NCI-H2107 treated with DMSO at 0.1 percent for 48 hours (cell line): Measurements from ENCODE around the gene WIPF3.

Experiments used
- DNase-seq: peaks from one replicate; lab custom pipeline; 2025; ENCODE audit not compliant: unreplicated experiment; lab: John Stamatoyannopoulos, UW

The WIPF3 gene

DNA sequence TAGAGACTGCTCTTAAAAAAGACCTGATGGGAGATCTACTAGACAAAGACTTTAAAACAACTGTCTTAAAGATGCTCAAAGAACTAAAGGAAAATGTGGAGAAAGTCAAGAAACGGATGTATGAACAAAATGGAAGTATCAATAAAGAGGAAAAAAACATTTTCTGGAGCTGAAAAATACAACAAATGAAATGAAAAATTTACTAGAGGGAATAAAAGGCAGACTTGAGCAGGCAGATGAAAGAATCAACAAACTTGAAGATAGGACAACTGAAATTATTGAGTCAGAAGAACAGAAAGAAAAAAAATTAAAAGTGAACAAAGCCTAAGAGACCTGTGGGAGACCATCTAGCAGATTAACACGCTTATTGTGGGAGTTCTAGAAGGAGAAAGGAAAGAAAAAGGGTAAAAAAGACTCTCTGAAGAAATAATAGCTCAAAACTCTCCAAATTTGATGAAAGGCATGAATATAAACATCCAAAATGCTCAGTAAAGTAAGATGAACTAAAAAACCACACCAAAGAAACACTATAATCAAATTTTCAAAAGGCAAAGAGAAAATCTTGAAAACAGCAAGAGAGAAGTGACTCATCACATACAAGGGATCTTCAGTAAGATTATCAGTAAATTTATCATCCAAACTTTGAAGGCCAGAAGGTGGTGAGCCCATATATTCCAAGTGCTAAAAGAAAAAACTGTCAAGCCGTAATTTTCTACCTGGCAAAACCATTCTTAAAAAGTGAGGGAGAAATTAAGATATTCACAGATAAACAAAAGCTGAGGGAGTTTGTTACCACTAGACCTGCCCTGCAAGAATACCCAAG, 100.1 kb downstream of the WIPF3 start:
- no peak for DNase-seq

DNA sequence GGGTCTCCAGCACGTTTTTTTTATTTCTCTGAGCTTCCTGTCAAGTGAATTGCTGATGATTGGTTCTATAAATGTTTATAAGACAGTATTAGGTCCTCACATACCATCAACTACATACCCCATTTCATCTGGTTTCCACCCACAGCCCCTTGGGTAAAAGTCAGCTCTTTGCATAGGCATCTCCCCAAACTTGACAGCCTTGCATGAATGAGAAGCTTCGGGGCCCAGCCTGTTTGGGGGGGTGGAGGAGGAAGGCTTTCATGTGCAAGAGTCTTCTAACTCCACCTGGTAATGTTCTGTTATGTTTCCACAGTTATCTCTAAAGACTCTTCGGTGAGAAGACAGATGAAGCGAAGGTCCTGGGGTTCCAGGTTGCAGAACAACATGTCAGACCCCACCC, 107.9 kb downstream of the WIPF3 start:
- DNase-seq, result no peak

- peak; percentile 12 for DNase-seq
Measured at GRCh38 chr7:29915481-29916215, 109.3 kb downstream of the WIPF3 start.

DNA sequence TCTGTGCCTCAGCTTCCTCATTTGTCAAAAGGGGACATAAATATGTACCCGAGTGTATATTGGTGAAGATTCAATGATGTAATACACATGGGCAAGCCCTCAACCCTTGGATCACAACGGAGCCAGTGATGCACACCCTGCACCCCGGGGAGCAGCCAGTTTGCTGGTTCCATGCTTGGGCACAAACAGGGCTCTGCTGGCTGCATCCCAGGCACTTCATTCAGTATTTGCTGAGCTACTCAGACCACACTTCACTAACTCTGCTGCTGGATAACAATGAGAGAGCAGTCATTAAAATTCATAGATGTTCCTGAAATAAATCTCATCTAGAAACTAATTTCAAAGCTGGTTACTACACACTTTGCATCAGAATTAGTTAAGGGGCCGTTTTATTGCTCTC, 111.3 kb downstream of the WIPF3 start:
- peak; percentile 59 for DNase-seq

- no peak for DNase-seq
Measured at GRCh38 chr7:29918850-29919249, 112.5 kb downstream of the WIPF3 start.

- DNase-seq, result no peak
Measured at GRCh38 chr7:29919790-29920189, 113.5 kb downstream of the WIPF3 start.

- no peak for DNase-seq
Measured at GRCh38 chr7:29920491-29920890, 114.2 kb downstream of the WIPF3 start.

DNA sequence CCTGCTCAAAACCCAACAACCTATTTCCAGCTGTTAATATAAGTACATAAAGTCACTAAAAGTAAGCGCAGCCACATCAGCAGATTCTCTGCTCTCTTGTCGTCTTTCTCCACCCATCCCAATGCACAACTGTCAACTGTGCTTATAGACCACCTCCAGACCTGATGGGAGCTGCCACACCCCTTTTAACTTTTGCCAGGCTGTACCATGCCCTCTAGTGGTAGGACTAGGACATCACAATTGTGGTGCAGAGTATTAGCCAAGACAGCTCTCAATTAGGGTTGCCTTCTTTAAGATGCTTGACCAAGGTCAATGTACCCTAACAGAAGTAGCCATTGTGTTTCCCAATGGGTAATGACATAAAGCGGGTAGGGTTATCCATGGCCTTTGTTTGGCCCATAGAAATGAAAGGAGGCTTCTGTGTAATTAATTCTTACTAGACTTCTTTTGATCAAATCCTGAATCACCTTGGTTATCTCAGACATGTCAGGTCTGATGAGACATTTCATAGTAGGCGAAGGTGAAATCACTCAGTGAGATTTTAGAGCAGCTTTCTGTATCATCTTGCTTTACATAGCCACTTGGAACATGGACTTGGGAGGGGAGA, 115.2 kb downstream of the WIPF3 start:
- peak; percentile 44 for DNase-seq

- DNase-seq, result no peak
Measured at GRCh38 chr7:29922921-29923700, 116.8 kb downstream of the WIPF3 start.

DNA sequence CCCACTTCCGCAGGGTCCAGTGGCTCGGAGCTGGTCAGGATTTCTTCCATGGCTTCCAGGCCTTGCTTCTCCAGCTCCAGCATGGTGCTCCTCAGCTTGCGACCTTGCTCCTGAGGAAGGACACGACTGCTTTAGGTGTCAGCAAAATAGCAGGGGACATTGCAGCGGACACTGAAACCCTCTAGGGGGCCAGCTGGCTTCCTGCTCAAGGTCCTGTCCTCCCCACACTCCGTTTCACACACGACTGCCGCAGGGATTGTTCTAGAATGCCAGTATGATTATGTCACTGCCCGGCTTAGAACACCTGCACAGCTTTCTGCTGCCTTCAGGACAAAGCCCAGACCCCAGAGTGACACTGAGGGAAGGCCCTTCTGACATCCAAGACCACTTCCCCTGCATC, 117.7 kb downstream of the WIPF3 start:
- DNase-seq, result no peak

DNA sequence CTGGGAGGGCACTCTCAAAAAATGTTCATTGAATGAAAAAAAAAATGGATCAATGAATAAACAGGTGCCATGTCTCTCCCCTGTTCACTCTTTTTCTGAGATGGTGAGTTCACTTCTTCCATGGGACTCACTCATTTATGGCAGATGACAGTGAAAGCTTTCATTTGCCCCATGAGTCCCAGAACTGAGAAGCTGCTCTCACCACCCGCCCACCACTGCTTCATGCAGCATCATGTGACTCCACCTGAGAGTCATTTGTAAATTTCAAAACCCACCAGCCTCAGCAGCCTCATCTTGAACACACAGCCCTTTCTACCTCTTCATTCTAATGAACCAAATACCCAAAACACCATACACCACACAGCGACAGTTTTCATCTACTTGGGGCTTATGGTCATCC, 118.4 kb downstream of the WIPF3 start:
- DNase-seq, result no peak

DNA sequence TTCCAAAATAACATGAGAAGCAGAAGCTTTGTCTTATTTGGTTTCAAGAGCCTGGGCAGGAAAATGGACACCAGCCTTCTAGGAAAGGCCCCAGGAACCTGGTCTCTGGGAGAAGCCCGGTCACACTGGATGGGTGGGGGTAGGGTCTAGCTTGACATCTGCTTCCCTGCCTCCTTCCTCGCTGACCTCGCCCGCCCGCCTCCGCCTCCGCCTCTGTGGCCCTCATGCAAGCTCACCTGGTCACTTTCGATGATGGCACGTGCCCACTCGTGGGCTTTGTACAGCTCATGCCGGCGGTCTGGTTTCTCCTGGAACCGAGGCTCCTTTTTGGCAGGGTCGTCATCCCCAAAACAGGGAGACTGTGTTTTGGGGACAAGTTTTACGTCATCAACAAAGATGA, 119.9 kb downstream of the WIPF3 start:
- DNase-seq, result no peak

- no peak for DNase-seq
Measured at GRCh38 chr7:29926741-29927140, 120.4 kb downstream of the WIPF3 start.

DNA sequence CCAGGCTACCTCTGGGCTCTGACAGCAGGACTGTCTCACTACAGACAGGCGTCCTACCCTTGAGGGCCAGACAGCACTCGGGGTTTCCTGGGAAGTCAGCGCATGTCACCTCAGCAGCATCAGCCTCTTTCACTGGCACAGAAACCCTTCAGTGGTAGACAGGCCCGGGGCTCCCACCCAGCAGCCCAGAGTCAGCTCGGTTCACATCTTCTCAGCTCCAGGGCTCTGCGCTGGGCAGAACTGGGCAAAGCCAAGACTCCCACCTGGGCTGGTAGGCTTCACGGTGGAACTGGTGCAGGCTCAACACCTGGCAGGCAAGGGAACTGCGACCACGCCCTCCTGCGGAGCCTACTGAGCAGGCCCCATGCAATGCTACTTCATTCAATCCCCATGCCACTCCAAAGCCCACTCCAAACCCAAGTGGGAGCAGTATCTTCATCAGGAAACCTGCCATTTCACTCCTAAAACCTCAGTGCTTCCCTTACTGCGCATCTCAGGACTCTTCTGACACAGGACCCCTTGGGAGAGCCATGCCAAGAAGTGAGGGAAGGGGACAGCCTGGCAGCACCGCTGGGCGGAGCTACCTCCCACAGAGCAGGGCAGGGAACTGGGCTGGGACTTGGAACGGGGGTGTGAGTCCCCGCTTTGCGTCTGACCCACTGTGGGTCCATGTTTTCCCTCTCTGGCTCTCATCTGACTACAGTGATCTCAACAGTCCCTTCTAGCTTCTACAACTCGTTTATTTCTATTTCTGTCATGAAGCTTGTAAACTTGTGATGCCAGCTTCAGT, 122.9 kb downstream of the WIPF3 start:
- no peak for DNase-seq

DNA sequence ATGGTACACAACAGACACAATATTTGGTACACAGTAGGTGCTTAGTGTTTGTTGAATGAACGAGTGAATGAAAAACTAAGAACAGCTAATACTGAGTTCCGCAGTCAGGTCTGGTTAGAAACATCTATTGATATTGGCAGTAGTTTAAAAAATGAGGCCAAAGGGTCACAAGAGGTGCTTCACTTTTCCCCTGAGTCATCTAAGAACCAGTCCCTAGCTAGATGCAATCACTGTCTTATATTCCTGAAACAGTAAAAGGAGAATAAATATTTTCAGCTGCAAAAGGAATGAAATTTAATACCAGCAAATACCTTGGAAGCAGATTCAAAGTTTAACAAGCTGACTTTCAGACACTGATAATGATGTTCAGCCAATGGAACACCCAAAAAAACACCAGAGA, 128.8 kb downstream of the WIPF3 start:
- no peak for DNase-seq

DNA sequence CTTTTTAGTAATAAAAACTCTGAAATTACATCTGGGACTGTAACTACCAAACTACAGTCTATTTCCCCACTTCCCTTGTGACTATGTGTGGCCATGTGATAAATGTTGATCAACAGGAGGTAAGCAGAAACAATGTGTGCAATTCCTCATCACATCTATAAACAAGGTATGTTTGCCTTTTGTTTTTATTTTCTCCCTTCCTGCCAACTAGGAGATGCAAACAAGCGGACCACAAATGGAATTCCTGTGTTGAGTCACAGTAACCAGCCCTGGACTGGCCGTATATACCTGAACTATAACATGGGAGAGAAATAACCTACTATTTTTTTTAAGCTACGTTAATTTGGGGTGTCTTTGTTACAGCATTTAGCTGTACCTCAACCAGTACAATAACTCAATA, 130.8 kb downstream of the WIPF3 start:
- no peak for DNase-seq

- DNase-seq, result no peak
Measured at GRCh38 chr7:29940199-29940598, 133.9 kb downstream of the WIPF3 start.

DNA sequence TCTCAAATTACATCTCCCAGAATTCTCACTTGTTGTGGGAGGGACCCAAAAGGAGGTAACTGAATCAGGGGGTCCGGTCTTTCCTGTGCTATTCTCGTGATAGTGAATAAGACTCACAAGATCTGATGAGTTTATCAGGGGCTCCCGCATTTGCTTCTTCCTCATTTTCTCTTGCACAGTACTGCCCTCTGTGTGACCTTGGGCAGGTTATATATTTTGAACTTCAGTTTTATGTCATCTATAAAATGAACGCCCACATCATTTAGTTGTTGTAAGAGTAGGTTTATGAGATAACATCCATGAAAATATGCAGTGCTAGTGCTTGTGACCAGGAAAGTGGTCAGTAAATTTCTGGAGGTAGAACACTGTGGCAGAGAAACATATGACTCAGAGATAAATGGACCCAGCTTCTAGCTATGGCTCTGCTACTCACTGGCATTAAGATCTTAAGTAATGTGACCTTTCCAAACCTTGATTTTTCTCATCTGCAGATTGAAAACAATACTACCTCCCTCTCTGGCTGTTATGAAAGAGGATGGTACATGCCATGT, 139.0 kb downstream of the WIPF3 start:
- DNase-seq, result no peak

DNA sequence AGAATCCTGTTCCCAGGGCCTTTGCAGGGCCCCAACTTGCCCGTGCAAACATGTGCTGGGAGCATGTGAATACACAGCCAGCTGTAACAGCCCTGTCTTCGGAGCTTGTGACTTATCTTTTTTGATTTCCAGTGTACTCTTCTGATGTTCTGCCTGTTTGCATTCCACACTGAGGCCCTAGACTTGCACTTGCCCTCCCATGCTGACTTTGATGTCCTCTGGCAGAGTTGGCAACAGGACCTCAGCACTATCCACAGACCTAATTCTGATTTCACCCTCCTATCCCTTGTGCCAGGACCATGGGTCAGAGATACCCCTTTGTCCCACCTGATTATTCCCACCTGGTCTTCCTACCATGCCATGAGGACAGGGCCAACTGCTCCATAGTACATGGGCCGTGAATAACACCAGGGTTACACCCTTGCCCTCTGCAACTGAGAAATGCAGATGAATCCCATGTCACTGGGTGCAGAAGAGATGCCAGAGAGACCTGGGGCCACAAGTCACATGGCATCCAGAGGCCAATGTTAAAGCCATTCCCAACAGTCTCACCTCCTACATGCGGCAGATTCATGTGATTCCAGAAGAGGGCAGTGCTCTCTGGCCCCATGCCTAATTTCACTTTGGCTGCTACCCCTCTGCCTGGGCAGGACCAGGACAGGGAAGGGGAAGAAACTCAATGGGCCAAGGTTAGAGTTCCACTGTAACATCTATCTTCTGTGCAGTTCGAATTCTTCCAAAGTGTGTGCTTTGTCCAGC, 140.3 kb downstream of the WIPF3 start:
- no peak for DNase-seq

- DNase-seq, result no peak
Measured at GRCh38 chr7:29948587-29948986, 142.3 kb downstream of the WIPF3 start.
